ENCODE data around the gene CEMIP. TPM values are rescaled to one million over a fixed set of nuclear protein-coding genes. Genes with fewer than 3 reads are reported as not detected.

The CEMIP gene
- total and polyA plus RNA-seq, 2 of the 4 experiments (the other 2 are of a cell fraction): 63.8 to 78.0 TPM

DNA sequence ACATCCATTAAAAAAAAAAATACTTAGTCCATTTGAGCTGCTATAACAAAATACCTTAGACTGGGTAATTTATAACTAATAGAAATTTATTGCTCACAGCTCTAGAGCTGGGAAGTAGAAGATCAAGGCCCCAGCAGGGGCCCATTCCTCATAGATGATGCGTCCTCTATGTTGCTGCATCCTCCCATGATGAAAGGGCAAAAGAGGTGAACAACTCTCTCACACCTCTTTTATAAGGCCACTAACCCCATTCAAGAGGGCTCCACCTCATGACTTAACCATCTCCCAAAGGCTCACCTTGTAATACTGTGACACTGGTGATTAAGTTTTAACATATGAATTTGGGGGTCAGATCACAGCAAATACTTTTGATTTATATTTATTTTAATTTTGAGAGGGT is 218.5 kb downstream of the CEMIP start:
- Histone ChIP-seq H3K4me3 (ENCODE audit: insufficient read depth, low read depth, low read length) (no peak overlapping the region), H3K9me1 (ENCODE audit: insufficient read depth, low read length) (peaks cover under 1% of the 10 kb centered on the region), H3K79me1 (ENCODE audit: low read depth in 1 of 2, low read length in 2 of 2) (peaks cover 11 to 16% of the 10 kb centered on the region in 2 experiments), H2BK120ac (ENCODE audit: low read depth, low read length) (no peak overlapping the region), H2AK5ac (ENCODE audit: low read depth, low read length) (no peak overlapping the region), H3K4me1 (ENCODE audit: control insufficient read depth, insufficient read depth, low read length) (peaks cover 4% of the 10 kb centered on the region), H3K27ac (ENCODE audit: insufficient read depth, low read length) (no peak overlapping the region), H3K9me3 (ENCODE audit: control insufficient read depth, insufficient read depth, low read length) (no peaks in the 10 kb centered on the region), H2AFZ (replicated peaks; ENCODE audit: low read length, poor library complexity) (no peak overlapping the region), H4K5ac (ENCODE audit: low read depth, low read length) (no peak overlapping the region), H3K4me2 (ENCODE audit: low read depth, low read length) (no peak overlapping the region), H2BK5ac (ENCODE audit: low read depth, low read length, poor library complexity, severe bottlenecking) (no peak overlapping the region), H4K91ac (ENCODE audit: insufficient read depth, low read depth, low read length) (no peak overlapping the region), H4K20me1 (ENCODE audit: insufficient read depth, low read length) (peaks cover 12% of the 10 kb centered on the region; the same call in 1 of the 2 replicates), H3K36me3 (ENCODE audit: control insufficient read depth, insufficient read depth, low read length) (peaks cover 4% of the 10 kb centered on the region; the same call in 1 of the 2 replicates), H3K23ac (ENCODE audit: low read depth, low read length) (no peak overlapping the region), H2BK20ac (ENCODE audit: low read depth, low read length) (no peak overlapping the region), H2AK9ac (replicated peaks; ENCODE audit: low read depth, low read length, poor library complexity) (no peak overlapping the region), H4K8ac (ENCODE audit: low read depth in 2 of 2, low read length in 2 of 2) (no peak overlapping the region), H3K56ac (ENCODE audit: extremely low read depth, insufficient read depth, low read length) (no peak overlapping the region), H2BK15ac (ENCODE audit: low read depth, low read length) (no peak overlapping the region), H3K4ac (ENCODE audit: low read depth, low read length) (no peak overlapping the region), H3K18ac (ENCODE audit: low read depth, low read length) (no peak overlapping the region), H3K9ac (ENCODE audit: low read depth, low read length) (no peak overlapping the region), H3K27me3 (ENCODE audit: control insufficient read depth, insufficient read depth, low read length) (no peaks in the 10 kb centered on the region), H3K14ac (replicated peaks; ENCODE audit: low read depth, low read length) (no peak overlapping the region)
- ChIA-PET CTCF (no interaction called here), POLR2A (ENCODE audit: unreplicated experiment) (no interaction called here)
- intact Hi-C loops (cut with micrococcal nuclease) (no loop called here), dilution Hi-C loops (cut with HindIII; ENCODE audit: low sequenced_read_pairs, unreplicated experiment) (no loop called here), in situ Hi-C loops (cut with MboI; ENCODE audit: low sequenced_read_pairs) (loop anchor here (10.0 kb wide), 1 partner anchor 267 kb away; no protein-coding TSS in a partner anchor)
- no peak for DNase-seq
- WGBS, 2 experiments (ENCODE audit: extremely low coverage in 2 of 2, insufficient read length in 1 of 2): no CpG with 5 or more reads among the region's 1 CpG
- TF ChIP-seq FOS (IDR thresholded peaks at IDR 0.05; ENCODE audit: low read depth, low read length) (no peak), CHD1 (IDR thresholded peaks at IDR 0.05; ENCODE audit: low read depth, low read length) (no peak)
- BruUV-seq (replicated peaks): no TSS peak
- ATAC-seq (ENCODE audit: low read depth): no peak

All from IMR-90 (cell line).